ENCODE results near the gene SIGLEC12.

SIGLEC12 gene

GRCh38 chr19:51521357-51521756, 19.8 kb upstream of the SIGLEC12 start:
- Histone ChIP-seq H3K36me3 (ENCODE audit: insufficient read depth, low read length) (no peaks in the 10 kb centered on the region), H3K4me1 (ENCODE audit: control insufficient read depth, insufficient read depth, low read length, unreplicated experiment) (no peaks in the 10 kb centered on the region), H3K27ac (ENCODE audit: low read depth, low read length) (no peak overlapping the region), H2AFZ (ENCODE audit: low read length, unreplicated experiment) (no peak overlapping the region), H3K4me3 (ENCODE audit: low read depth, low read length) (no peak overlapping the region), H3K27me3 (ENCODE audit: insufficient read depth, low read length) (peaks cover 11% of the 10 kb centered on the region), H3K79me2 (ENCODE audit: control insufficient read depth, insufficient read depth, low read length, unreplicated experiment) (no peaks in the 10 kb centered on the region)

GRCh38 chr19:51520728-51521127, 19.1 kb upstream of the SIGLEC12 start:
- H3K4me1 ChIP-seq (ENCODE audit: control insufficient read depth, insufficient read depth, low read length, unreplicated experiment) = no peaks in the 10 kb centered on the region
- no peak overlapping the region for H2AFZ ChIP-seq (ENCODE audit: low read length, unreplicated experiment)
- H3K27me3 ChIP-seq (ENCODE audit: insufficient read depth, low read length) = peaks cover 11% of the 10 kb centered on the region
- H3K4me3 ChIP-seq (ENCODE audit: low read depth, low read length) = no peak overlapping the region
- H3K27ac ChIP-seq (ENCODE audit: low read depth, low read length) = no peak overlapping the region
- no peaks in the 10 kb centered on the region for H3K36me3 ChIP-seq (ENCODE audit: insufficient read depth, low read length)
- H3K79me2 ChIP-seq (ENCODE audit: control insufficient read depth, insufficient read depth, low read length, unreplicated experiment) = no peaks in the 10 kb centered on the region

GRCh38 chr19:51514866-51515481, 13.4 kb upstream of the SIGLEC12 start:
- no peak overlapping the region for H3K27ac ChIP-seq (ENCODE audit: low read depth, low read length)
- no peaks in the 10 kb centered on the region for H3K4me1 ChIP-seq (ENCODE audit: control insufficient read depth, insufficient read depth, low read length, unreplicated experiment)
- H3K27me3 ChIP-seq (ENCODE audit: insufficient read depth, low read length) = peaks cover 34% of the 10 kb centered on the region
- no peaks in the 10 kb centered on the region for H3K36me3 ChIP-seq (ENCODE audit: insufficient read depth, low read length)
- no peaks in the 10 kb centered on the region for H3K79me2 ChIP-seq (ENCODE audit: control insufficient read depth, insufficient read depth, low read length, unreplicated experiment)
- H3K4me3 ChIP-seq (ENCODE audit: low read depth, low read length) = no peak overlapping the region
- H2AFZ ChIP-seq (ENCODE audit: low read length, unreplicated experiment) = no peak overlapping the region

GRCh38 chr19:51513968-51514367, 12.4 kb upstream of the SIGLEC12 start:
- no peaks in the 10 kb centered on the region for H3K36me3 ChIP-seq (ENCODE audit: insufficient read depth, low read length)
- no peaks in the 10 kb centered on the region for H3K4me1 ChIP-seq (ENCODE audit: control insufficient read depth, insufficient read depth, low read length, unreplicated experiment)
- no peak overlapping the region for H2AFZ ChIP-seq (ENCODE audit: low read length, unreplicated experiment)
- no peak overlapping the region for H3K4me3 ChIP-seq (ENCODE audit: low read depth, low read length)
- H3K27ac ChIP-seq (ENCODE audit: low read depth, low read length) = no peak overlapping the region
- H3K79me2 ChIP-seq (ENCODE audit: control insufficient read depth, insufficient read depth, low read length, unreplicated experiment) = no peaks in the 10 kb centered on the region
- H3K27me3 ChIP-seq (ENCODE audit: insufficient read depth, low read length) = peaks cover 38% of the 10 kb centered on the region

- H3K27ac ChIP-seq (ENCODE audit: low read depth, low read length) = no peak overlapping the region
- H3K4me1 ChIP-seq (ENCODE audit: control insufficient read depth, insufficient read depth, low read length, unreplicated experiment) = no peaks in the 10 kb centered on the region
- no peak overlapping the region for H3K4me3 ChIP-seq (ENCODE audit: low read depth, low read length)
- H2AFZ ChIP-seq (ENCODE audit: low read length, unreplicated experiment) = no peak overlapping the region
- H3K79me2 ChIP-seq (ENCODE audit: control insufficient read depth, insufficient read depth, low read length, unreplicated experiment) = no peaks in the 10 kb centered on the region
- no peaks in the 10 kb centered on the region for H3K36me3 ChIP-seq (ENCODE audit: insufficient read depth, low read length)
- H3K27me3 ChIP-seq (ENCODE audit: insufficient read depth, low read length) = peaks cover 47% of the 10 kb centered on the region
Measured at GRCh38 chr19:51511353-51511752, 9.8 kb upstream of the SIGLEC12 start.

- no peak overlapping the region for H3K4me3 ChIP-seq (ENCODE audit: low read depth, low read length)
- no peaks in the 10 kb centered on the region for H3K4me1 ChIP-seq (ENCODE audit: control insufficient read depth, insufficient read depth, low read length, unreplicated experiment)
- no peak overlapping the region for H2AFZ ChIP-seq (ENCODE audit: low read length, unreplicated experiment)
- H3K79me2 ChIP-seq (ENCODE audit: control insufficient read depth, insufficient read depth, low read length, unreplicated experiment) = no peaks in the 10 kb centered on the region
- H3K36me3 ChIP-seq (ENCODE audit: insufficient read depth, low read length) = no peaks in the 10 kb centered on the region
- H3K27me3 ChIP-seq (ENCODE audit: insufficient read depth, low read length) = peaks cover 47% of the 10 kb centered on the region
- no peak overlapping the region for H3K27ac ChIP-seq (ENCODE audit: low read depth, low read length)
Measured at GRCh38 chr19:51509823-51510660, 8.4 kb upstream of the SIGLEC12 start.

GRCh38 chr19:51508059-51508733, 6.6 kb upstream of the SIGLEC12 start:
- H2AFZ ChIP-seq (ENCODE audit: low read length, unreplicated experiment) = no peak overlapping the region
- H3K27ac ChIP-seq (ENCODE audit: low read depth, low read length) = no peak overlapping the region
- H3K27me3 ChIP-seq (ENCODE audit: insufficient read depth, low read length) = peaks cover 41% of the 10 kb centered on the region
- no peaks in the 10 kb centered on the region for H3K4me1 ChIP-seq (ENCODE audit: control insufficient read depth, insufficient read depth, low read length, unreplicated experiment)
- no peaks in the 10 kb centered on the region for H3K36me3 ChIP-seq (ENCODE audit: insufficient read depth, low read length)
- H3K4me3 ChIP-seq (ENCODE audit: low read depth, low read length) = no peak overlapping the region
- no peaks in the 10 kb centered on the region for H3K79me2 ChIP-seq (ENCODE audit: control insufficient read depth, insufficient read depth, low read length, unreplicated experiment)

- Histone ChIP-seq H3K4me1 (ENCODE audit: control insufficient read depth, insufficient read depth, low read length, unreplicated experiment) (no peaks in the 10 kb centered on the region), H2AFZ (ENCODE audit: low read length, unreplicated experiment) (no peak overlapping the region), H3K27me3 (ENCODE audit: insufficient read depth, low read length) (peaks cover 36% of the 10 kb centered on the region), H3K36me3 (ENCODE audit: insufficient read depth, low read length) (no peaks in the 10 kb centered on the region), H3K4me3 (ENCODE audit: low read depth, low read length) (no peak overlapping the region), H3K79me2 (ENCODE audit: control insufficient read depth, insufficient read depth, low read length, unreplicated experiment) (no peaks in the 10 kb centered on the region), H3K27ac (ENCODE audit: low read depth, low read length) (no peak overlapping the region)
Measured at GRCh38 chr19:51507640-51508058, 6.0 kb upstream of the SIGLEC12 start.

GRCh38 chr19:51507192-51507591, 5.6 kb upstream of the SIGLEC12 start:
- Histone ChIP-seq H3K27me3 (ENCODE audit: insufficient read depth, low read length) (peaks cover 31% of the 10 kb centered on the region), H3K79me2 (ENCODE audit: control insufficient read depth, insufficient read depth, low read length, unreplicated experiment) (no peaks in the 10 kb centered on the region), H3K27ac (ENCODE audit: low read depth, low read length) (no peak overlapping the region), H2AFZ (ENCODE audit: low read length, unreplicated experiment) (no peak overlapping the region), H3K4me1 (ENCODE audit: control insufficient read depth, insufficient read depth, low read length, unreplicated experiment) (no peaks in the 10 kb centered on the region), H3K36me3 (ENCODE audit: insufficient read depth, low read length) (no peaks in the 10 kb centered on the region), H3K4me3 (ENCODE audit: low read depth, low read length) (no peak overlapping the region)

- Histone ChIP-seq H3K27ac (ENCODE audit: low read depth, low read length) (no peak overlapping the region), H3K27me3 (ENCODE audit: insufficient read depth, low read length) (peaks cover 25% of the 10 kb centered on the region), H2AFZ (ENCODE audit: low read length, unreplicated experiment) (no peak overlapping the region), H3K36me3 (ENCODE audit: insufficient read depth, low read length) (no peaks in the 10 kb centered on the region), H3K79me2 (ENCODE audit: control insufficient read depth, insufficient read depth, low read length, unreplicated experiment) (no peaks in the 10 kb centered on the region), H3K4me3 (ENCODE audit: low read depth, low read length) (no peak overlapping the region), H3K4me1 (ENCODE audit: control insufficient read depth, insufficient read depth, low read length, unreplicated experiment) (no peaks in the 10 kb centered on the region)
Measured at GRCh38 chr19:51505904-51506303, 4.3 kb upstream of the SIGLEC12 start.

Data from ACC112 (cell line).